HepG2 (cell line): ENCODE measurements around the gene PYGO2. TPM values are rescaled to one million over a fixed set of nuclear protein-coding genes. Genes with fewer than 3 reads are reported as not detected.

Experiments
- EED ChIP-seq: sonication (generic); formaldehyde crosslinking; IDR thresholded peaks from 2 replicates; pipeline ENCODE4 v1.5.0; 2020; ENCODE audit warnings: mild to moderate bottlenecking, missing genetic modification reagents
- ETV5 ChIP-seq: IDR thresholded peaks from 2 replicates; pipeline ENCODE4 v1.6.1; 2018; ENCODE audit warnings: missing biosample characterization, missing genetic modification reagents, inconsistent platforms, borderline replicate concordance
- EZH2 ChIP-seq: conservative IDR thresholded peaks from 2 replicates; pipeline ENCODE4 v1.6.1; 2012; ENCODE audit warnings: mild to moderate bottlenecking, low read depth, low read length, moderate library complexity
- GATAD2A ChIP-seq: IDR thresholded peaks from 2 replicates; pipeline ENCODE4 v1.6.1; 2016
- HOXA3 ChIP-seq: sonication (generic); formaldehyde crosslinking; IDR thresholded peaks from 2 replicates; pipeline ENCODE4 v1.5.0; 2020; ENCODE audit warnings: missing genetic modification reagents
- JUND ChIP-seq: sonication (generic); formaldehyde crosslinking; IDR thresholded peaks from 2 replicates; pipeline ENCODE4 v1.8.0; 2022; ENCODE audit warnings: mild to moderate bottlenecking, missing genetic modification reagents
- KDM3A ChIP-seq: IDR thresholded peaks from 2 replicates; pipeline ENCODE4 v1.6.1; 2018; ENCODE audit warnings: low read depth, missing compliant biosample characterization
- MATR3 ChIP-seq: sonication (generic); formaldehyde crosslinking; IDR thresholded peaks from 2 replicates; pipeline ENCODE4 v1.4.0; 2020; ENCODE audit warnings: missing genetic modification reagents
- NBN ChIP-seq: fragments of 450-650 bp; conservative IDR thresholded peaks from 2 replicates; pipeline ENCODE4 v1.6.1; 2017
- NCOA1 ChIP-seq: sonication (generic); formaldehyde crosslinking; IDR thresholded peaks from 2 replicates; pipeline ENCODE4 v1.9.0; 2021; ENCODE audit warnings: missing genetic modification reagents
- NCOR1 ChIP-seq: fragments of 200-600 bp; sonication (generic); IDR thresholded peaks from 2 replicates; pipeline ENCODE4 v1.7.0; 2017; ENCODE audit warnings: antibody characterized with exemption, low read length, borderline replicate concordance
- NFIB ChIP-seq: sonication (generic); formaldehyde crosslinking; IDR thresholded peaks from 2 replicates; pipeline ENCODE4 v1.9.0; 2021; ENCODE audit warnings: missing genetic modification reagents, mild to moderate bottlenecking, borderline replicate concordance
- NR2F6 ChIP-seq, 2 experiments: IDR thresholded peaks; 2 replicates each; pipeline ENCODE4 v1.6.1; 2016; ENCODE audit warnings: antibody characterized with exemption in 1 of 2, mild to moderate bottlenecking in 1 of 2
- RBM22 ChIP-seq: fragments of 200-400 bp; formaldehyde crosslinking; optimal IDR thresholded peaks from 2 replicates; pipeline ENCODE3; 2017; ENCODE audit warnings: mild to moderate bottlenecking, low read length, moderate library complexity
- REL ChIP-seq: sonication (generic); formaldehyde crosslinking; conservative IDR thresholded peaks from 2 replicates; pipeline ENCODE4 v1.8.0; 2022; ENCODE audit warnings: mild to moderate bottlenecking, missing genetic modification reagents, moderate library complexity
- SSRP1 ChIP-seq: IDR thresholded peaks from 2 replicates; pipeline ENCODE4 v1.6.1; 2016; ENCODE audit warnings: control low read depth
- YEATS2 ChIP-seq: sonication (generic); formaldehyde crosslinking; IDR thresholded peaks from 2 replicates; pipeline ENCODE4 v1.4.0; 2020; ENCODE audit warnings: missing genetic modification reagents, borderline replicate concordance
- ZBTB7A ChIP-seq: sonication (generic); formaldehyde crosslinking; IDR thresholded peaks from 2 replicates; pipeline ENCODE4 v1.8.0; 2022; ENCODE audit warnings: mild to moderate bottlenecking, missing genetic modification reagents
- ZNF292 ChIP-seq: sonication (generic); formaldehyde crosslinking; IDR thresholded peaks from 2 replicates; pipeline ENCODE4 v1.8.1; 2022; ENCODE audit warnings: mild to moderate bottlenecking, low read depth, missing genetic modification reagents, borderline replicate concordance
- ZNF431 ChIP-seq: sonication (generic); formaldehyde crosslinking; IDR thresholded peaks from 2 replicates; pipeline ENCODE4 v1.9.0; 2022; ENCODE audit warnings: missing genetic modification reagents, low read depth, mild to moderate bottlenecking, borderline replicate concordance
- ZNF670 ChIP-seq: sonication (generic); formaldehyde crosslinking; IDR thresholded peaks from 2 replicates; pipeline ENCODE4 v1.8.0; 2022; ENCODE audit warnings: mild to moderate bottlenecking, missing genetic modification reagents, borderline replicate concordance
- ZNF703 ChIP-seq: sonication (generic); formaldehyde crosslinking; IDR thresholded peaks from 2 replicates; pipeline ENCODE4 v1.5.1; 2020; ENCODE audit warnings: missing genetic modification reagents, mild to moderate bottlenecking, moderate library complexity, borderline replicate concordance
- polyA plus RNA-seq, 8 experiments: library from polyadenylated mRNA; depleted of rRNA in 3 of 8; stranded (reverse) in 7 of 8; unstranded in 1 of 8; fragments of >200 nt; fragmentation: Illumina TruSeq in 4 of 8; extraction: Trizol in 4 of 8; gene quantifications; 2 replicates each; pipeline versions ENCODE4 v1.2.1 to v1.2.3, GENCODE V29; 2011 to 2016; ENCODE audit warnings: low read depth in 4 of 8, missing spikeins in 1 of 8, mixed read lengths in 1 of 8; ENCODE audit not compliant: insufficient read depth in 1 of 8
- total RNA-seq, 5 experiments: library from RNA; depleted of rRNA; stranded (reverse); fragments of >200 nt; fragmentation: Illumina TruSeq; extraction: Trizol; gene quantifications; 2 replicates each; pipeline ENCODE4 v1.2.3, GENCODE V29; 2016; ENCODE audit warnings: low read depth in 1 of 5
- TF ChIP-seq, protein P1 (sequence below): IDR thresholded peaks from 2 replicates; pipeline ENCODE4 v1.6.1; 2016; ENCODE audit warnings: mild to moderate bottlenecking, missing biosample characterization, missing genetic modification reagents
- TF ChIP-seq, protein P2 (sequence below): sonication (generic); formaldehyde crosslinking; IDR thresholded peaks from 2 replicates; pipeline ENCODE4 v1.8.1; 2023; ENCODE audit warnings: mild to moderate bottlenecking, inconsistent platforms, moderate library complexity, missing genetic modification reagents, borderline replicate concordance
- TF ChIP-seq, protein P3 (sequence below): sonication (generic); formaldehyde crosslinking; IDR thresholded peaks from 2 replicates; pipeline ENCODE4 v1.4.0; 2020; ENCODE audit warnings: missing genetic modification reagents, borderline replicate concordance
- TF ChIP-seq, protein P4 (sequence below): sonication (generic); formaldehyde crosslinking; IDR thresholded peaks from 2 replicates; pipeline ENCODE4 v1.5.0; 2020; ENCODE audit warnings: mild to moderate bottlenecking, missing genetic modification reagents

The PYGO2 gene
- total and polyA plus RNA-seq, 2 of the 13 experiments (the other 11 are each of a cell fraction or from before 2014, with no cell fraction given) = 20.3 to 21.8 TPM

DNA sequence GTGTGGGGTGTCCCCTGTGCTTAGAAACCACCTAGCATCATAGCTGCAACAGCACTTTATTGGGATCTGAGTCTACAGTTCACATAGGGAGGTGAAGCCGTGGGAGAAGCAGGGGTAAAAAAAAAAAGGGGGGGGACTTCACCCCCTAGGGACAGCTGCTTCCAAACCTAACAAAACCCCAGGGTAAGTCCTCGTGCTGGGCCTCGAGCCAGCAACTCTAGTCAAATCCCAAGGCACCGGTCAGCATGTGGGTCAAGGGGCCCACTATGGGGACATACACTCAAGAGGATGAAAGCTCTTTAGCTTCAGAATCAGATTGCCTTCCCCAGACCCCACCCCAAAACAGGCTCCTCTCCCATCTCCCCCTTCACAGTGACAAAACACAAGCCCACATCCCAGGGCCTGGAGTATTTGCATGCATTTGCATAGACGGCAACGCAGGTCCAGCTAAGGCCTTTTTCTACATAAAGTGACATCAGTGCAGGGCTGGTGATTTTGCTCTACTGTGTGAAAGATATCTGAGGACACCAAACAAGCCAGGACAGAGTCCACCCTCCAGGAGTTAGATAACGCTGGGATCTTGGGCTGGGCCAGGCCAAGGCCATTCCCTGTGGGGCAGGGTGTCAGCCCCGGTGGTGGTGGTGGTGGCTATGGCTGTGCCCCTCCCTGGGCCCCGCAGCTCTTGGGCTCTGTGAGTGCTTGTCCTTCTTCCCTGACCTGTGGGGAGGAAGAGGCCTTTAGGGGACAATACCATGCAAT, 17.0 kb downstream of the PYGO2 start (continued):
- TF ChIP-seq, protein P1, sequence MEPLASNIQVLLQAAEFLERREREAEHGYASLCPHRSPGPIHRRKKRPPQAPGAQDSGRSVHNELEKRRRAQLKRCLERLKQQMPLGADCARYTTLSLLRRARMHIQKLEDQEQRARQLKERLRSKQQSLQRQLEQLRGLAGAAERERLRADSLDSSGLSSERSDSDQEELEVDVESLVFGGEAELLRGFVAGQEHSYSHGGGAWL = no peak
- TF ChIP-seq, protein P2, sequence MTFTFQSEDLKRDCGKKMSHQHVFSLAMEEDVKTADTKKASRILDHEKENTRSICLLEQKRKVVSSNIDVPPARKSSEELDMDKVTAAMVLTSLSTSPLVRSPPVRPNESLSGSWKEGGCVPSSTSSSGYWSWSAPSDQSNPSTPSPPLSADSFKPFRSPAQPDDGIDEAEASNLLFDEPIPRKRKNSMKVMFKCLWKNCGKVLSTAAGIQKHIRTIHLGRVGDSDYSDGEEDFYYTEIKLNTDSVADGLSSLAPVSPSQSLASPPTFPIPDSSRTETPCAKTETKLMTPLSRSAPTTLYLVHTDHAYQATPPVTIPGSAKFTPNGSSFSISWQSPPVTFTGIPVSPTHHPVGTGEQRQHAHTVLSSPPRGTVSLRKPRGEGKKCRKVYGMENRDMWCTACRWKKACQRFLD (CRISPR knock-in tag) = no peak; the same call in 1 of the 2 replicates
- TF ChIP-seq ZNF431 (CRISPR knock-in tag) (no peak), ZNF703 (no peak), GATAD2A (peak; percentile 80), NCOA1 (peak; percentile 95), NCOR1 (peak; percentile 54; the same call in 1 of the 2 replicates), REL (CRISPR knock-in tag) (no peak), HOXA3 (CRISPR knock-in tag) (peak; percentile 69), MATR3 (CRISPR knock-in tag) (no peak), NR2F6 (IDR thresholded peaks at IDR 0.05) (peak; percentile 73), NR2F6 (CRISPR knock-in tag; IDR thresholded peaks at IDR 0.05) (peak; percentile 90), ZNF670 (CRISPR knock-in tag) (no peak; the same call in 1 of the 2 replicates), YEATS2 (peak; percentile 67; the same call in 1 of the 2 replicates), ZBTB7A (no peak), ZNF292 (CRISPR knock-in tag) (peak; percentile 86), EED (no peak), NFIB (CRISPR knock-in tag) (no peak), ETV5 (no peak; the same call in 1 of the 2 replicates), NBN (no peak), RBM22 (no peak), JUND (CRISPR knock-in tag) (no peak), EZH2 (no peak), KDM3A (CRISPR knock-in tag) (no peak), SSRP1 (CRISPR knock-in tag) (no peak)
- TF ChIP-seq, protein P3, sequence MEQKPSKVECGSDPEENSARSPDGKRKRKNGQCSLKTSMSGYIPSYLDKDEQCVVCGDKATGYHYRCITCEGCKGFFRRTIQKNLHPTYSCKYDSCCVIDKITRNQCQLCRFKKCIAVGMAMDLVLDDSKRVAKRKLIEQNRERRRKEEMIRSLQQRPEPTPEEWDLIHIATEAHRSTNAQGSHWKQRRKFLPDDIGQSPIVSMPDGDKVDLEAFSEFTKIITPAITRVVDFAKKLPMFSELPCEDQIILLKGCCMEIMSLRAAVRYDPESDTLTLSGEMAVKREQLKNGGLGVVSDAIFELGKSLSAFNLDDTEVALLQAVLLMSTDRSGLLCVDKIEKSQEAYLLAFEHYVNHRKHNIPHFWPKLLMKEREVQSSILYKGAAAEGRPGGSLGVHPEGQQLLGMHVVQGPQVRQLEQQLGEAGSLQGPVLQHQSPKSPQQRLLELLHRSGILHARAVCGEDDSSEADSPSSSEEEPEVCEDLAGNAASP (CRISPR knock-in tag) = peak; percentile 98
- TF ChIP-seq, protein P4, sequence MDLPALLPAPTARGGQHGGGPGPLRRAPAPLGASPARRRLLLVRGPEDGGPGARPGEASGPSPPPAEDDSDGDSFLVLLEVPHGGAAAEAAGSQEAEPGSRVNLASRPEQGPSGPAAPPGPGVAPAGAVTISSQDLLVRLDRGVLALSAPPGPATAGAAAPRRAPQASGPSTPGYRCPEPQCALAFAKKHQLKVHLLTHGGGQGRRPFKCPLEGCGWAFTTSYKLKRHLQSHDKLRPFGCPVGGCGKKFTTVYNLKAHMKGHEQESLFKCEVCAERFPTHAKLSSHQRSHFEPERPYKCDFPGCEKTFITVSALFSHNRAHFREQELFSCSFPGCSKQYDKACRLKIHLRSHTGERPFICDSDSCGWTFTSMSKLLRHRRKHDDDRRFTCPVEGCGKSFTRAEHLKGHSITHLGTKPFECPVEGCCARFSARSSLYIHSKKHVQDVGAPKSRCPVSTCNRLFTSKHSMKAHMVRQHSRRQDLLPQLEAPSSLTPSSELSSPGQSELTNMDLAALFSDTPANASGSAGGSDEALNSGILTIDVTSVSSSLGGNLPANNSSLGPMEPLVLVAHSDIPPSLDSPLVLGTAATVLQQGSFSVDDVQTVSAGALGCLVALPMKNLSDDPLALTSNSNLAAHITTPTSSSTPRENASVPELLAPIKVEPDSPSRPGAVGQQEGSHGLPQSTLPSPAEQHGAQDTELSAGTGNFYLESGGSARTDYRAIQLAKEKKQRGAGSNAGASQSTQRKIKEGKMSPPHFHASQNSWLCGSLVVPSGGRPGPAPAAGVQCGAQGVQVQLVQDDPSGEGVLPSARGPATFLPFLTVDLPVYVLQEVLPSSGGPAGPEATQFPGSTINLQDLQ (CRISPR knock-in tag) = no peak; the same call in 1 of the 2 replicates
